Caco-2 (cell line): ENCODE data around the gene ZRANB3. TPM values are rescaled to one million over a fixed set of nuclear protein-coding genes. Genes with fewer than 3 reads are reported as not detected.

ENCODE experiments used
- BruUV-seq: library from RNA; stranded (reverse); fragments of 400-500 nt; replicated peaks from 2 replicates; lab custom pipeline; 2021; lab: Mats Ljungman, UMichigan
- CTCF ChIA-PET: fragments of 300-600 bp; sonication (Branson Sonifier 250); formaldehyde crosslinking; loops from one replicate; lab custom pipeline; 2022; ENCODE audit warnings: antibody characterized with exemption; lab: Charles Lee
- POLR2A ChIA-PET: fragments of 300-600 bp; sonication (Branson Sonifier 250); formaldehyde crosslinking; loops from one replicate; lab custom pipeline; 2022; ENCODE audit warnings: antibody characterized with exemption; lab: Charles Lee
- DNase-seq, 2 experiments: peaks; one replicate each; pipeline versions ENCODE4 v3.0.0 to v3.0.0-alpha.2; 2020 to 2022
- H3K27me3 ChIP-seq: replicated peaks from 2 replicates; pipeline ENCODE4 v1.6.0; 2011; ENCODE audit warnings: low read length; ENCODE audit not compliant: control insufficient read depth, insufficient read depth
- H3K36me3 ChIP-seq: 2 replicates; pipeline ENCODE4 v1.5.1; 2011; ENCODE audit warnings: low read length; ENCODE audit not compliant: control insufficient read depth, insufficient read depth
- H3K4me1 ChIP-seq: fragments of 250-450 bp; sonication (Bioruptor Pico); 2 replicates; pipeline ENCODE4 v1.5.1; 2020; ENCODE audit warnings: mild to moderate bottlenecking
- H3K4me3 ChIP-seq: 2 replicates; pipeline ENCODE4 v1.5.1; 2011; ENCODE audit warnings: low read depth, mild to moderate bottlenecking, control low read depth, low read length
- H3K9me3 ChIP-seq: fragments of 250-450 bp; sonication (Bioruptor Pico); 2 replicates; pipeline ENCODE4 v1.5.1; 2020; ENCODE audit warnings: mild to moderate bottlenecking, moderate library complexity
- H3K27ac Mint-ChIP-seq: one replicate; pipeline ENCODE4 v1.8.0; 2022; ENCODE audit warnings: mixed read lengths; ENCODE audit not compliant: unreplicated experiment
- H3K27me3 Mint-ChIP-seq: one replicate; pipeline ENCODE4 v1.8.0; 2022; ENCODE audit warnings: mixed read lengths; ENCODE audit not compliant: insufficient read depth, unreplicated experiment
- H3K36me3 Mint-ChIP-seq: one replicate; pipeline ENCODE4 v1.8.0; 2022; ENCODE audit warnings: mild to moderate bottlenecking, mixed read lengths; ENCODE audit not compliant: insufficient read depth, unreplicated experiment
- H3K4me1 Mint-ChIP-seq: one replicate; pipeline ENCODE4 v1.8.0; 2022; ENCODE audit warnings: low read depth, mixed read lengths; ENCODE audit not compliant: unreplicated experiment
- H3K4me3 Mint-ChIP-seq: one replicate; pipeline ENCODE4 v1.8.0; 2022; ENCODE audit warnings: mild to moderate bottlenecking, moderate library complexity, mixed read lengths; ENCODE audit not compliant: unreplicated experiment
- H3K9me3 Mint-ChIP-seq: one replicate; pipeline ENCODE4 v1.8.0; 2022; ENCODE audit warnings: mixed read lengths; ENCODE audit not compliant: unreplicated experiment
- CTCF ChIP-seq, 2 experiments: fragments of 200-600 bp in 1 of 2; IDR thresholded peaks; 1 replicate in 1 of 2; 2 replicates in 1 of 2; pipeline versions ENCODE4 v1.5.1 to v1.8.0; 2011 to 2022; ENCODE audit warnings: antibody characterized with exemption in 1 of 2, control low read depth in 1 of 2, inconsistent platforms in 1 of 2, low read depth in 1 of 2, low read length in 1 of 2, mild to moderate bottlenecking in 1 of 2, moderate library complexity in 1 of 2; ENCODE audit not compliant: insufficient read depth in 1 of 2, severe bottlenecking in 1 of 2, unreplicated experiment in 1 of 2
- intact Hi-C: fragments of 100-400 bp; cut with micrococcal nuclease; formaldehyde crosslinking; loops from one replicate; pipeline ENCODE4 v1.10.0; 2022; ENCODE audit not compliant: unreplicated experiment
- total RNA-seq: library from RNA; stranded (reverse); gene quantifications from 2 replicates; pipeline ENCODE4 v1.2.3, GENCODE V29; 2022

The ZRANB3 gene
- total RNA-seq, 1 experiment from 2014 or later: 17.0 TPM

- peaks cover 80% of the 10 kb centered on the region for H3K36me3 Mint-ChIP-seq
- Histone ChIP-seq H3K27me3 (no peaks in the 10 kb centered on the region), H3K4me3 (no peak overlapping the region), H3K4me1 (no peaks in the 10 kb centered on the region), H3K9me3 (no peaks in the 10 kb centered on the region), H3K36me3 (peaks cover 6% of the 10 kb centered on the region)
- ChIA-PET POLR2A (no interaction called here), CTCF (no interaction called here)
- TF ChIP-seq CTCF (IDR thresholded peaks at IDR 0.05; ENCODE audit: insufficient read depth in 1 of 2, low read depth in 1 of 2, low read length in 1 of 2, severe bottlenecking in 1 of 2, unreplicated experiment in 1 of 2): no peak
- no peaks in the 10 kb centered on the region for H3K9me3 Mint-ChIP-seq
- no TSS peak for BruUV-seq
- H3K27me3 Mint-ChIP-seq: no peaks in the 10 kb centered on the region
- DNase-seq: no peak
- no peaks in the 10 kb centered on the region for H3K4me1 Mint-ChIP-seq
- intact Hi-C loops: loop anchor here (5.0 kb wide), 1 partner anchor 168 kb away; no protein-coding TSS in a partner anchor
- no peak overlapping the region for H3K27ac Mint-ChIP-seq
- H3K4me3 Mint-ChIP-seq: no peak overlapping the region
These were observed 360.9 kb downstream of the ZRANB3 start for GRCh38 chr2:135169900-135170753.

- Histone ChIP-seq H3K9me3 (no peaks in the 10 kb centered on the region), H3K4me1 (no peaks in the 10 kb centered on the region), H3K36me3 (peaks cover 6% of the 10 kb centered on the region), H3K4me3 (no peak overlapping the region), H3K27me3 (no peaks in the 10 kb centered on the region)
- CTCF ChIA-PET: interaction anchor here (1.5 kb wide), 1 partner anchor 179 kb away, joined by 4 read pairs; no protein-coding TSS in a partner anchor
- no peak overlapping the region for H3K4me3 Mint-ChIP-seq
- no peaks in the 10 kb centered on the region for H3K9me3 Mint-ChIP-seq
- H3K27me3 Mint-ChIP-seq: no peaks in the 10 kb centered on the region
- H3K36me3 Mint-ChIP-seq: peaks cover 73% of the 10 kb centered on the region
- H3K27ac Mint-ChIP-seq: no peak overlapping the region
- no peaks in the 10 kb centered on the region for H3K4me1 Mint-ChIP-seq
- no TSS peak for BruUV-seq
- TF ChIP-seq CTCF (IDR thresholded peaks at IDR 0.05; ENCODE audit: insufficient read depth in 1 of 2, low read depth in 1 of 2, low read length in 1 of 2, severe bottlenecking in 1 of 2, unreplicated experiment in 1 of 2): peak in 1 of 2 experiments; percentile 17
- intact Hi-C loops: loop anchor here (5.0 kb wide), 1 partner anchor 166 kb away; no protein-coding TSS in a partner anchor
- peak in 1 of 2 experiments; percentile 26 for DNase-seq
- POLR2A ChIA-PET: no interaction called here
These were observed 362.7 kb downstream of the ZRANB3 start for GRCh38 chr2:135168204-135168856.

GRCh38 chr2:135167273-135167672, 363.7 kb downstream of the ZRANB3 start:
- H3K4me3 Mint-ChIP-seq: no peak overlapping the region
- ChIA-PET CTCF (no interaction called here), POLR2A (no interaction called here)
- no peaks in the 10 kb centered on the region for H3K27me3 Mint-ChIP-seq
- Histone ChIP-seq H3K36me3 (peaks cover 4% of the 10 kb centered on the region), H3K4me1 (no peaks in the 10 kb centered on the region), H3K9me3 (no peaks in the 10 kb centered on the region), H3K27me3 (no peaks in the 10 kb centered on the region), H3K4me3 (no peak overlapping the region)
- DNase-seq: no peak
- no peaks in the 10 kb centered on the region for H3K9me3 Mint-ChIP-seq
- no peak overlapping the region for H3K27ac Mint-ChIP-seq
- intact Hi-C loops: loop anchor here (5.0 kb wide), 1 partner anchor 165 kb away; no protein-coding TSS in a partner anchor
- TF ChIP-seq CTCF (IDR thresholded peaks at IDR 0.05; ENCODE audit: insufficient read depth in 1 of 2, low read depth in 1 of 2, low read length in 1 of 2, severe bottlenecking in 1 of 2, unreplicated experiment in 1 of 2): no peak
- H3K4me1 Mint-ChIP-seq: no peaks in the 10 kb centered on the region
- no TSS peak for BruUV-seq
- peaks cover 73% of the 10 kb centered on the region for H3K36me3 Mint-ChIP-seq
